ENCODE data around the gene TAF11. TPM values are rescaled to one million over a fixed set of nuclear protein-coding genes. Genes with fewer than 3 reads are reported as not detected.

The TAF11 gene
- total and polyA plus RNA-seq, 2 of the 8 experiments (the other 6 are each of a cell fraction or from before 2014, with no cell fraction given), result 38.2 to 48.6 TPM

DNA sequence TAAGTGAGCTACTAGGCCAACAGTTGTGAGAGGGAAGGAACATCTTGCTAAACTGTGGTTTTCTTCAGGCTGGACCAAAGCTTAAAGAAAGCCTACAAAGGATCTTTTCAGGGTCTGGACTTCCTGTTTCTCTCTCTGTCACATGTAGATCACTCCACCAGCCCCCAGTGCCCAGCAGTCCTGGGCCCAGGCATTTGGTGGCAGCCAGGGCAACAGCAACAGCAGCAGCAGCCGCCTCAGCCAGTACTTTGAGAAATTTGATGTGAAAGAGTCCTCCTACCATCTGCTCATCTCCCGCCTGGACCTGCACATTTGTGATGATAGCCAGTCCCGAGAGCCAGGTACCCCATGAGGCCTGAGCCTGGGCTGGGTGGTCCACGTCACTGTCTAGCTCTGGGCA, 51.8 kb downstream of the TAF11 start (continued):
- TF ChIP-seq SRF (IDR thresholded peaks at IDR 0.05; ENCODE audit: low read depth, low read length), result no peak
- no peak for TF ChIP-seq FOSL1 (IDR thresholded peaks at IDR 0.05; ENCODE audit: insufficient read depth, low read depth, low read length)
- TF ChIP-seq GTF2F1 (IDR thresholded peaks at IDR 0.05; ENCODE audit: borderline replicate concordance, low read depth, low read length), result no peak
